CD1c-positive myeloid dendritic cell (primary cell): ENCODE measurements around the gene MRPS35.
A peak's percentile ranks its signal among the peaks of the same experiment; 100 is the strongest.

Experiments
- DNase-seq: peaks from one replicate; pipeline ENCODE4 v3.0.0-alpha.2; 2016; ENCODE audit errors: extremely low spot score

The MRPS35 gene

GRCh38 chr12:27772328-27773049 lies 61.9 kb downstream of the MRPS35 start:
- DNase-seq, result no peak

DNA sequence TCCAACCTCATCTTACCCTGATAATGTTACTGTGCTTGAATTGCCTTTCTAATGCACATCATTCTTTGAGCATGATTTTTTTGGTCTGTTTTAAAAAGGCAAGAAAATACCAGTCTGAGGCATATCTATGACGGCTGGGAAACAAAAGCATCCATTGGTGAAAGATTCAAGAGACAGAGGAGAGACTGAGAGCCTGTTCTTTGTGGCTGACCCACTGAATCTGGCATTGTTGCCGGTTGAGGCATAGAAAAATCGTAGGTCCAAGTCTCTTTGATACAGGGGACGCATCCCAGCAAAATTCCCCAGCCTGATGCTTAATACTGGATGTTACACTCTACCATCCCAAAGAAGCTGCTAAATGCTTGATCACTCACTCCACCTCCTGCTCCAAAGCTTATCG lies 66.5 kb downstream of the MRPS35 start:
- DNase-seq, result no peak

DNA sequence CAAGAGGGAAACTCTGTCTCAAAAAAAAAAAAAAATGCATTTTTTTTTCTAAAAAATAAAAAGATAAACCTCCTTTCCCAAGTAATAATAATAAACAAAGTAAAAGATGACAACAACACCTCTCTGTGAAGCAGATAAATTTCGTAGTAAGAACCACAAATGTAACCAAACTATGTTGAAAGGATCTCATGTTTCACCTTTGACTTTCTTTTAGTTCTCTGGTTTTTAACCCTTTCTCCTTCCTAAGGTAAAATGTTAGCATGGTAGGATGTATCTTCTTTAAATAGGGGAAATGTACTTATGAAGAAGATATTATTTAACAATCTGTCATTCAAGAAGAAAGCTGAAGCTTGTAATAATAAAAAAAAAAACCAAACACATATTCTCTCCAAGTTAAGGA lies 67.6 kb downstream of the MRPS35 start:
- no peak for DNase-seq

DNA sequence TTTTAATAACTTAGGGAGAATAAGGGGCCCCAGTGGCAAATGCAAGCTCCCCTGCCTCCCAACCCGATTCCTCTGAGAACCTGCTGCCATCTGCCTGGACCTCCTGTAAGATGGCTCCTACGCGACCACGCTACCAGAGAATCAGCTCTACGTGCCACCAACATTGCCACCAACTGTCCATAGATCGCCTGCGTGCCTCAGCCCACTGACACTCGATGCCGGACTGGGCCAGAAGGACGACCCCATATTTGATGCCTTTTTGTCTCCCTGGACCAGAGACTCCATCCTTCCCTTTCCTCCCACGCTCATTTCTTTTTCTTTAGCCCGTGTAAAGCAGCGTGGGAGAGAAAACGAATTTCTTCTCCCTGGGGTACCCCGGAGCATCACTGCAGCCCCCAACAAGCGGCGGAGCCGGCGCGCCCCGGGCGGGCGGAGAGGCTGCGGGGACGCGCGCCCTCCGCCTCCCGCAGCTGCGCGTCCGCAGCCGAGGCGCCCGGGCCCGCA lies 68.8 kb downstream of the MRPS35 start:
- DNase-seq, result no peak

- DNase-seq, result peak; percentile 75
Observed at GRCh38 chr12:27779920-27780611, 69.4 kb downstream of the MRPS35 start, which contains the start of the genes KLHL42 and MANSC4. KLHL42 (plus strand) TSS chr12:27780233; CDS start chr12:27780331, 98 bp downstream. MANSC4 (minus strand) TSS chr12:27780236; CDS start chr12:27771276, 8,960 bp downstream.

DNA sequence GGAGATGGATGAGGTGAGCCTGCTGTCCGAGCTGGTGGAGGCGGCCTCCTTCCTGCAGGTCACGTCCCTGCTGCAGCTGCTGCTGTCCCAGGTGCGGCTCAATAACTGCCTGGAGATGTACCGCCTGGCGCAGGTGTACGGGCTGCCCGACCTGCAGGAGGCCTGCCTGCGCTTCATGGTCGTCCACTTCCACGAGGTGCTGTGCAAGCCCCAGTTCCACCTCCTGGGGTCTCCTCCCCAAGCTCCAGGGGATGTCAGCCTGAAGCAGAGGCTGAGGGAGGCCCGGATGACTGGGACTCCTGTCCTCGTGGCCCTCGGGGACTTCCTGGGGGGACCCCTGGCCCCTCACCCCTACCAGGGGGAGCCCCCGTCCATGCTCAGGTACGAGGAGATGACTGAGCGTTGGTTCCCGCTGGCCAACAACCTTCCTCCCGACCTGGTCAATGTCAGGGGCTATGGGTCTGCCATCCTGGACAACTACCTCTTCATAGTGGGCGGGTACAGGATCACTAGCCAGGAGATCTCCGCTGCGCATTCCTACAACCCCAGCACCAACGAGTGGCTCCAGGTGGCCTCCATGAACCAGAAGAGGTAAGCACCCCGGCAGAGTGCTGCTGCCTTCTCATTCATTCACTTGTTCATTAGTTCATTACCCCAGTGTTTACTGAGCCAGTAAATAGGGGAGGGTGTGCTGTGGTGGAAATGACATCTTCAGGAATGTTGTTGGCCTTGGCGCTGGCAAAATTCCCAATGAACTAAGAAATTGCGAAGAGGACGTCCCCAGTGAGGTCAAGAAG lies 70.2 kb downstream of the MRPS35 start:
- no peak for DNase-seq

- no peak for DNase-seq
Observed at GRCh38 chr12:27781680-27782079, 71.0 kb downstream of the MRPS35 start.

DNA sequence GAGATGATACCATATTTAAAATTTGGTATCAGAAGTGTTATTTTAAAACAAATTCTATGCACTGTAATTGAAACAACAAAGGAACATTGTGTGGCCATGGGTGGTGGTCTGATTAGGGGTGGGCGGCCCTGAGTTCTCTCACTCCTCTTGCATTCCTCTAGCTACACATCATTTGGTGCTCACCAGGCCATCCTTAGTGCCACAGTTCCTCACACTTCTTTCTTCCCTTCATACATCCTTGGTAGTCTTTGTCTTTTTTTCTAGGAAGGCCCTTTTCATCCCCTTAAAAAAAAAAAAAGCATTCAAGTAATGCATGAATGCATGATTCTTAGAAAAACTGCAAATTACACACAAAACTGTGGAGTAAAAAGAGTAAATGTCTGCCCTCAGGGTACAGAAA lies 71.8 kb downstream of the MRPS35 start:
- no peak for DNase-seq

- DNase-seq, result peak; percentile 5
Observed at GRCh38 chr12:27785882-27786570, 75.4 kb downstream of the MRPS35 start.

GRCh38 chr12:27787559-27787958 lies 76.9 kb downstream of the MRPS35 start:
- DNase-seq, result no peak

DNA sequence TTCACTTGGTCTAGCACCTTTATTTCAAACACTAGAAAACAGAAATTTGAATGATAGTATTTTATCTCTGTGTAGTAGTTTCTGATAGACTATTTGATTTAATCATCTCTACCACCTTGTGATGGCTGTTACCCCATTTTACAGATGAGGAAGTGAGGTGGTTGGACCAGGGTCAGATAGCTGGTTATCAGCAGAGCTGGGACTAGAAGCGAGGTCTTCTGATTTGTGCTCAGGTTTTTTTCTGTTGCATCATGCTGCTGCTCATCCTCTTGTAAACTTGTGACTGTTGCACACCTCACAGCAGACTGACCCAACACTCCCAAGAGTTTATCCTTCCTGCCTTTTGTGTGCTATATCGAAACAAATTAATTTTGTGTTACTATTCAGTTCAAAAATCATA lies 79.5 kb downstream of the MRPS35 start:
- no peak for DNase-seq

- no peak for DNase-seq
Observed at GRCh38 chr12:27794818-27795584, 84.4 kb downstream of the MRPS35 start.

GRCh38 chr12:27796128-27796527 lies 85.5 kb downstream of the MRPS35 start:
- DNase-seq, result no peak

GRCh38 chr12:27797301-27798025 lies 86.8 kb downstream of the MRPS35 start:
- DNase-seq, result no peak

GRCh38 chr12:27800819-27801218 lies 90.2 kb downstream of the MRPS35 start:
- no peak for DNase-seq

- no peak for DNase-seq
Observed at GRCh38 chr12:27801630-27802029, 91.0 kb downstream of the MRPS35 start.

DNA sequence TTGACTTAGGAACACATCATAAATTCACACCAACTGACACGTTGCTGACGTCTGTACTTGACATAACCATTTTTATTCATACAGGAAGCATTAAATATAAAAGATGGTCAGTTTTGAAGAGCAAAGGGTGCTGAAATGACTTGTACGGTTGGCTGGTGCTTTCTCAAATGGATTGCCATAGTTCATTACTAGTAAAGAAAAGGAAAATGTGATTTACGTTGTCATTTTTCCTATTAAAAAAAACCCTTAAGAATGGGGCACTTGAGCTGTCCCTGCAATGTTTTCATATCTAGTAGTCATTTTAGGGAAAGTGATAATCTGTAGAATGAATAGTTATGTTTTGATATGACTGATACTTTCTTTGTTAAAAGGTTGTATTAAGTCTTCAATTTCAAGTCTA lies 91.9 kb downstream of the MRPS35 start:
- no peak for DNase-seq

- DNase-seq, result no peak
Observed at GRCh38 chr12:27802936-27803335, 92.3 kb downstream of the MRPS35 start.

DNA sequence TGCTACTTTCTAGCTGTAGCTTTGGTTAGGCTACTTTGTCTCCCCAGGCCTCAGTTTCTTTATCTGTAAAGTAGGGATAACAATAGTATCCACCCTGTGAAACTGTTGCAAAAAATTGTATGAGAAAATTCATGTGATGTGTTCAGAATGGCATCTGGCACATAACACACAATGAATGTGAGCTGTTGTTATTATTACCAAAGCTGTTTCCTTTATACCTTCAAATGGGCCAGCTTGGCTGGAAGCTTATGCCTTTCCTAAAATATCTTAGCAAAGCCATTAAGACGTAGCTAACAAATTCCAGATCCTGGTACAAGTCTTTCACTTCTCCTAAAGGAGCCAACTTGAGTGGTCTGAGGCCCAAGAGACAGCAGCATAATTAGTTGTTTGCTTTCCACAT lies 94.6 kb downstream of the MRPS35 start:
- no peak for DNase-seq
